WTC11 (cell line): ENCODE results near the gene ATG5.

Source experiments
- FOXP1 ChIP-seq: sonication (generic); formaldehyde crosslinking; IDR thresholded peaks from 2 replicates; pipeline ENCODE4 v1.8.0; 2022; ENCODE audit warnings: missing genetic modification reagents, mild to moderate bottlenecking, moderate library complexity, borderline replicate concordance
- TEAD4 ChIP-seq: sonication (generic); formaldehyde crosslinking; IDR thresholded peaks from 2 replicates; pipeline ENCODE4 v1.8.0; 2022; ENCODE audit warnings: mild to moderate bottlenecking, missing genetic modification reagents
- USF2 ChIP-seq: sonication (generic); formaldehyde crosslinking; IDR thresholded peaks from 2 replicates; pipeline ENCODE4 v1.8.1; 2023; ENCODE audit warnings: mild to moderate bottlenecking, missing genetic modification reagents, moderate library complexity
- ZBTB43 ChIP-seq: sonication (generic); formaldehyde crosslinking; IDR thresholded peaks from 2 replicates; pipeline ENCODE4 v1.8.1; 2023; ENCODE audit warnings: mild to moderate bottlenecking, missing genetic modification reagents
- TF ChIP-seq, protein P1 (sequence below): sonication (generic); formaldehyde crosslinking; IDR thresholded peaks from 2 replicates; pipeline ENCODE4 v1.8.1; 2022; ENCODE audit warnings: mild to moderate bottlenecking, moderate library complexity, missing genetic modification reagents

- TF ChIP-seq FOXP1 (CRISPR knock-in tag) (no peak), USF2 (CRISPR knock-in tag) (no peak), ZBTB43 (no peak), TEAD4 (no peak)
- TF ChIP-seq, protein P1, sequence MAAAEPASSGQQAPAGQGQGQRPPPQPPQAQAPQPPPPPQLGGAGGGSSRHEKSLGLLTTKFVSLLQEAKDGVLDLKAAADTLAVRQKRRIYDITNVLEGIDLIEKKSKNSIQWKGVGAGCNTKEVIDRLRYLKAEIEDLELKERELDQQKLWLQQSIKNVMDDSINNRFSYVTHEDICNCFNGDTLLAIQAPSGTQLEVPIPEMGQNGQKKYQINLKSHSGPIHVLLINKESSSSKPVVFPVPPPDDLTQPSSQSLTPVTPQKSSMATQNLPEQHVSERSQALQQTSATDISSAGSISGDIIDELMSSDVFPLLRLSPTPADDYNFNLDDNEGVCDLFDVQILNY, result no peak
These were observed 43.9 kb downstream of the ATG5 start for GRCh38 chr6:106281661-106282060.
